GM21390 (cell line): Measurements from ENCODE around the gene ITIH4.

Source experiments
- ATAC-seq: cut with Tn5 transposase; IDR thresholded peaks from one replicate; pipeline ENCODE4 v1.9.1; 2021; ENCODE audit not compliant: unreplicated experiment

The ITIH4 gene

GRCh38 chr3:52834871-52835501, 4.5 kb upstream of the ITIH4 start, which contains the start of gene MUSTN1:
MUSTN1 (minus strand) TSS chr3:52835019; CDS start chr3:52834948, 71 bp downstream.
- ATAC-seq: no peak

DNA sequence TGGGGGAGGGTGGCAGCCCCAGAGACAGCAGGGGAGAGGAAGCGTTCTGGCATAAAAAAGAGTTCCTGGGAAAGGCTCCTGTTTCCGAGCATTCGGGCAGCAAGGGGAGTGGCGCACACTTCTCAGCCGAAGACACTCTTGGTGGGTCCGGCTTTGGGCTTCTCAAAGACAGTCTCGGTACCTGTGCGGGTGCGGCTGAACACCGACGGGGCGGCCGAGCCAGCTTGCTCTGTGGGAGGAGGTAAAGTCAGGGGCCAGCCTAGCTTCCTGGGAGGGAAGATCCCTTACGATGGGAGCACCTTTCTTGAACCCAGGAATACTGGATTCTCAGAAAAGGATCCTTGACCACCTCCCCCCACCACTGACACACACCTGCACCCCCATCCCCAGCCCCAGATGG, 2.7 kb upstream of the ITIH4 start:
- no peak for ATAC-seq

- ATAC-seq: no peak
These were observed 1.2 kb upstream of the ITIH4 start for GRCh38 chr3:52831500-52832301.

GRCh38 chr3:52829906-52830463, 487 bp downstream of the ITIH4 start:
- no peak for ATAC-seq

- no peak for ATAC-seq
These were observed 990 bp downstream of the ITIH4 start for GRCh38 chr3:52829482-52829881.

DNA sequence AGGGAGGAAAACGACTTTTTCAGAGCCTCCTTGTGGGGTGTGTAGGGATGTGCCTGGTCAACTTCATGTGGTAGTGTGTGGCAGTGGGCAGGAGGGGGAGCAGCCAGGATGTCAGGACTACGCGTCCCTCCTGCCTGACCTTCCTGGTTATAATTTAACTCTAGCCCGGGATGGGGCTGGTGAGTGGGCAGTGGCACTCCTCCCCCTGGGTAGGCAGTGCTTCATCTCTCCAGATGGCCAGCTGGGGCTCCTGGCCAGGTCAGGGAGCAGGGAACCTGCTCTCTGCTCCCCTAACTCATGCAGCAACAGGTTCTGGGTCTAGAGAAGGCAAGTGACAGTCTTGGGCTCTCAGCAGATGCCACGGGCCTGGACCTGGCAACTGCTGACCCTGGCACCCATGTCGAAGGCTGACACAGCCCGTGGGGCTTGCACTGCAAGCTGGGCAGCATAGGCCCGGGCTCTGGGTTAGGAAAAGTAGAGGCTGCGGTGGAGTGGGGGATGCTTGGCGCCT, 2.6 kb downstream of the ITIH4 start:
- ATAC-seq: no peak

GRCh38 chr3:52827441-52827840, 3.0 kb downstream of the ITIH4 start:
- ATAC-seq: no peak

GRCh38 chr3:52824037-52824436, 6.4 kb downstream of the ITIH4 start:
- ATAC-seq: no peak

DNA sequence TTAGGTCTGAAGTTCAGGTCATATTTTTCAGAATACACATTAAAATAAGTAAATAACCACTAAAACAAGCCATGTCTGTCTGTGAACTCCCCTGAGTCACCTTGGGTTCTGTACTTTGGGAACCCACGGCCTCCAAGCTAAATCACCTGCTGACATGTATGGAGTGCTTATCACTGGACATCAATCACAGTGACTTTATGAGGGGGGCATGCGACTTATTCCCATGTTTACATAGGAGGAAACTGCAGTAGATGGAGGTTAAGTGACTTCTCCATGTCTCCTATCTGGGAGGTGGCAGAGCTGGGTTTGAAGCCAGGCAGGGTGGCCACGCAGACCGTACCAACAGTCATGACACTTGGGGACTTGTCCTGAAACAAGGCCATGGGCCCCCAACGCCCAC, 8.1 kb downstream of the ITIH4 start:
- no peak for ATAC-seq

- ATAC-seq: no peak
These were observed 9.7 kb downstream of the ITIH4 start for GRCh38 chr3:52820736-52821135.

GRCh38 chr3:52819936-52820335, 10.5 kb downstream of the ITIH4 start:
- no peak for ATAC-seq

DNA sequence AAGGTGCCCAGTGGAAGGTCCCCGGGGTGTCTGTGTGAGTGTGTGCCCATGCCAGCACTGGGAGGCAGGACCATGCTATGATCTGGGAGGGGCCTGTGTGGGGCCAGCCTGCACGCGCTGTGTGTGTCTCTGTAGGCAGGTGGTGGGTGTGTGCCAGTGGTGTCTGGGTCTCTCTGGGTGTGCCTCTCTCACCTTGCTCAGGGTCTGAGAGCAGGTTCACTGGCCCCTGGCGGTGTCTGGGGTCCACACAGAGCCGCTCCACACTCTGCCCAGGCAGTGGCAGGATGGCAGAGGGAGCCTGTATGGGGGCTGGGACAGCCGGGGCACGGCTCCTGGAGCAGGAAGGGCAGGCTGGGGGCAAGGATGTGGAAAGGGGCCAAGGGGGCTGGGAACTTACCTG, 12.6 kb downstream of the ITIH4 start:
- no peak for ATAC-seq

- no peak for ATAC-seq
These were observed 13.3 kb downstream of the ITIH4 start for GRCh38 chr3:52817221-52817620.

DNA sequence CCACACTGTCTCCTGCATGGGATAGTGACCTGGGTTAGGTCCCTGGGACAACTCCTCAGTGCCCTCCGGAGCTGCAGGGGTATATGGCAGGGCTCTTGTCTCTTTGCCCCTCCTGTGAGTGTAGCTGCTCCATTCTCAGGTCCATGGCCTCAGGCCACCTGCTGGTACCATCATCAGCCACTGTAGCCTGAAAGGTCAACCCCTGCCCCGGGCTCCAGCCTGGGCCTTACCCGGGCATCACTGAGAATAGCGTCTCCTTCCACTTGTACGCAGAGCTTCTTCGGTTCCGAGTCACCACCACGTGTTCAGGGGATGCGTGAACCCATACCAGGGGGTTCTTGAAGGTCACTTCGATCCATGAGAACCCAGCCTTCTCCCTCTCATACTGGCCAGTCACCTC, 13.8 kb downstream of the ITIH4 start:
- ATAC-seq: no peak

DNA sequence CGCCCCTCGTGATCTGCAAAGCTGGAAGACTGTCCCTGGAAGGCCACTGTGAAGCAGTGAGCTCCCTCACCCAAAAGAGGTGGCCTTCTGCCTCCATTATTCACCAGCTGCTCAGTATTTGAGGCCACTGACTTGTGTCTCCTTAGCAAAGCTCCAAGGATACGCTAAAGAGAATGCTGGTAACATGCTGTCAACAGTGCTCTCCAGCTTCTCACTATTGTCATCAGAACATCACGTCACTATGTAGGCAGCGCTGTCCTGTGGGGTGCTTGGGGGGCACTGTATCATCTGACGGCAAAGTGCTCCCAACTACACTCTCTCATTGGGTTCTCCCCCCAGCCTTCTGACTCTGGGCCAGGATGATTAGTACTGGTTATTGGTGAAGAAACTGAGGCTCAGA, 14.3 kb downstream of the ITIH4 start:
- no peak for ATAC-seq

DNA sequence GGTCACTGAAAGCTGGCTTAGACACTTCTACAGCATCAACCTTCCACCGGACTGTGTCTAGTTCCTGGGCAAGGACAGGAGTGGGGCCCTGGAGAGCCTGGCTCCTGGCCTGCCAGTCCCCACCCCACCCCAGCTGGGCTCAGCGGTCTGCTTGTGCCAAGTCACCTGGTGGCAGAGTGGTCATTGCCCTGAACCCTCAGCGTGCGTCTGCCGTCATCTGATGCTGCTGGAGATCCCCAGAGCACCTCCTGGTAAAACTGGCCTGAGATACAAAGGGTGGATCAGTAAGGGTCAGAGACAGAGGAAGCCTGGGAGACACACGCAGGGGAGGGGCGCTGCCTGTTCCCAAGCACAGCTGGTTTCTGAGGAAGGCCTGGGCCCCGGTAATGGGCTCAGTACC, 16.7 kb downstream of the ITIH4 start:
- no peak for ATAC-seq

- no peak for ATAC-seq
These were observed 18.9 kb downstream of the ITIH4 start for GRCh38 chr3:52811452-52812011.

- ATAC-seq: no peak
These were observed 19.5 kb downstream of the ITIH4 start for GRCh38 chr3:52810923-52811322.

GRCh38 chr3:52809662-52810377, 20.7 kb downstream of the ITIH4 start:
- no peak for ATAC-seq

DNA sequence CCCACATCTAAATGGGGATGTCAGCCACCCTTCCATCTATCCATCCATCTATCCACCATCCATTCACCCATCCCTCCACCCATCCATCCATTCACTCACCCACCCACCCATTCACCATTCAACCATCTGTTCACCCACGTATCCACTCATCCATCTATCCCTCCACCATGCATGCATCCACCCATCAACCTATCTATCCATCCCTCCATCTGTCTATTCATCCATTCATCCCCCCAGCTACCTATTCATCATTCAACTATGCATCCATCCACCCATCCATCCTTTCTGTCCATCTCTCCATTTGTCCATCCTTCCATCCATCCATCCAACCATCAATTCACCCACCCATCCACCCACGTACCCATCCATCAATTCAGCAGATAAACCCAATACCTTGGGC, 21.3 kb downstream of the ITIH4 start:
- ATAC-seq: no peak
